HG03045 (cell line): ENCODE results near the gene RYR3.

Experiments
- ATAC-seq: cut with Tn5 transposase; IDR thresholded peaks from one replicate; pipeline ENCODE4 v1.9.1; 2021; ENCODE audit warnings: mild to moderate bottlenecking, moderate library complexity; ENCODE audit not compliant: unreplicated experiment

Gene RYR3

GRCh38 chr15:33317896-33318295 lies 7.1 kb downstream of the RYR3 start:
- no peak for ATAC-seq

GRCh38 chr15:33320017-33320416 lies 9.2 kb downstream of the RYR3 start:
- ATAC-seq = no peak

- no peak for ATAC-seq
Measured at GRCh38 chr15:33322091-33322490, 11.3 kb downstream of the RYR3 start.

GRCh38 chr15:33324609-33325008 lies 13.8 kb downstream of the RYR3 start:
- no peak for ATAC-seq

GRCh38 chr15:33326908-33327307 lies 16.1 kb downstream of the RYR3 start:
- ATAC-seq = no peak

- ATAC-seq = no peak
Measured at GRCh38 chr15:33328106-33328505, 17.3 kb downstream of the RYR3 start.

GRCh38 chr15:33329457-33329856 lies 18.7 kb downstream of the RYR3 start:
- ATAC-seq = no peak

GRCh38 chr15:33330931-33331330 lies 20.2 kb downstream of the RYR3 start:
- no peak for ATAC-seq

- no peak for ATAC-seq
Measured at GRCh38 chr15:33341953-33342352, 31.2 kb downstream of the RYR3 start.

- ATAC-seq = no peak
Measured at GRCh38 chr15:33343275-33343674, 32.5 kb downstream of the RYR3 start.

GRCh38 chr15:33344111-33344510 lies 33.3 kb downstream of the RYR3 start:
- no peak for ATAC-seq

- ATAC-seq = no peak
Measured at GRCh38 chr15:33344530-33344929, 33.8 kb downstream of the RYR3 start.

GRCh38 chr15:33354411-33354810 lies 43.6 kb downstream of the RYR3 start:
- no peak for ATAC-seq

GRCh38 chr15:33357845-33358244 lies 47.1 kb downstream of the RYR3 start:
- no peak for ATAC-seq

GRCh38 chr15:33358306-33358705 lies 47.5 kb downstream of the RYR3 start:
- no peak for ATAC-seq

- ATAC-seq = no peak
Measured at GRCh38 chr15:33360886-33361285, 50.1 kb downstream of the RYR3 start.

GRCh38 chr15:33369941-33370622 lies 59.3 kb downstream of the RYR3 start:
- no peak for ATAC-seq

GRCh38 chr15:33370623-33371020 lies 59.9 kb downstream of the RYR3 start:
- ATAC-seq = no peak

- ATAC-seq = no peak
Measured at GRCh38 chr15:33371159-33371558, 60.4 kb downstream of the RYR3 start.

- no peak for ATAC-seq
Measured at GRCh38 chr15:33374226-33374914, 63.6 kb downstream of the RYR3 start.

GRCh38 chr15:33375236-33375635 lies 64.5 kb downstream of the RYR3 start:
- ATAC-seq = no peak

GRCh38 chr15:33377204-33377603 lies 66.4 kb downstream of the RYR3 start:
- ATAC-seq = no peak
